H9 (cell line): ENCODE data around the gene KRTAP10-9. TPM values are rescaled to one million over a fixed set of nuclear protein-coding genes. Genes with fewer than 3 reads are reported as not detected.
A peak's percentile ranks its signal among the peaks of the same experiment; 100 is the strongest.

Source experiments
- DNase-seq: peaks from one replicate; pipeline ENCODE4 v3.0.0-alpha.2; 2017
- H2AFZ ChIP-seq: one replicate; pipeline ENCODE4 v1.6.1; 2013; ENCODE audit warnings: mild to moderate bottlenecking, low read length, control low read depth, moderate library complexity
- H2AK5ac ChIP-seq: 2 replicates; pipeline ENCODE4 v1.6.1; 2013; ENCODE audit warnings: low read length, control low read depth, mixed read lengths; ENCODE audit not compliant: insufficient read length
- H2BK120ac ChIP-seq: one replicate; pipeline ENCODE4 v1.6.1; 2013; ENCODE audit warnings: low read depth, mild to moderate bottlenecking, low read length, control low read depth, inconsistent platforms; ENCODE audit not compliant: poor library complexity, severe bottlenecking
- H2BK12ac ChIP-seq: 2 replicates; pipeline ENCODE4 v1.6.1; 2013; ENCODE audit warnings: low read length, control low read depth, mixed read lengths, low read depth; ENCODE audit not compliant: insufficient read length
- H2BK15ac ChIP-seq: 2 replicates; pipeline ENCODE4 v1.6.1; 2013; ENCODE audit warnings: low read depth, low read length, control low read depth
- H2BK20ac ChIP-seq: one replicate; pipeline ENCODE4 v1.6.1; 2013; ENCODE audit warnings: low read depth, mild to moderate bottlenecking, low read length, control low read depth, inconsistent platforms; ENCODE audit not compliant: poor library complexity, severe bottlenecking
- H2BK5ac ChIP-seq: 2 replicates; pipeline ENCODE4 v1.6.1; 2013; ENCODE audit warnings: low read length, control low read depth, mixed read lengths; ENCODE audit not compliant: insufficient read length
- H3K14ac ChIP-seq: 2 replicates; pipeline ENCODE4 v1.6.1; 2013; ENCODE audit warnings: low read length, control low read depth; ENCODE audit not compliant: insufficient read depth
- H3K18ac ChIP-seq: 2 replicates; pipeline ENCODE4 v1.6.1; 2013; ENCODE audit warnings: low read depth, mild to moderate bottlenecking, mixed read lengths, low read length, control low read depth; ENCODE audit not compliant: insufficient read length
- H3K23ac ChIP-seq: 2 replicates; pipeline ENCODE4 v1.6.1; 2013; ENCODE audit warnings: low read length, control low read depth, mixed read lengths, low read depth; ENCODE audit not compliant: insufficient read length
- H3K23me2 ChIP-seq: 2 replicates; pipeline ENCODE4 v1.6.1; 2013; ENCODE audit warnings: low read depth, mild to moderate bottlenecking, mixed read lengths, low read length, control low read depth; ENCODE audit not compliant: insufficient read length, poor library complexity, severe bottlenecking
- H3K27ac ChIP-seq: 2 replicates; pipeline ENCODE4 v1.5.1; 2013; ENCODE audit warnings: low read length, control low read depth, mixed read lengths, low read depth; ENCODE audit not compliant: insufficient read length
- H3K27me3 ChIP-seq: 2 replicates; pipeline ENCODE4 v1.6.1; 2013; ENCODE audit warnings: low read length, control low read depth, inconsistent platforms; ENCODE audit not compliant: insufficient read depth
- H3K4ac ChIP-seq: 2 replicates; pipeline ENCODE4 v1.6.1; 2013; ENCODE audit warnings: low read depth, mild to moderate bottlenecking, control low read depth, inconsistent platforms, low read length, moderate library complexity
- H3K4me1 ChIP-seq: 2 replicates; pipeline ENCODE4 v1.6.1; 2013; ENCODE audit warnings: low read length, control low read depth, inconsistent platforms; ENCODE audit not compliant: insufficient read depth
- H3K4me2 ChIP-seq: 2 replicates; pipeline ENCODE4 v1.6.1; 2013; ENCODE audit warnings: low read length, control low read depth, mixed read lengths; ENCODE audit not compliant: insufficient read length, insufficient read depth
- H3K56ac ChIP-seq: 2 replicates; pipeline ENCODE4 v1.6.1; 2013; ENCODE audit warnings: low read depth, mild to moderate bottlenecking, mixed read lengths, low read length, control low read depth; ENCODE audit not compliant: insufficient read length
- H3K79me1 ChIP-seq: 2 replicates; pipeline ENCODE4 v1.6.1; 2013; ENCODE audit warnings: low read depth, mild to moderate bottlenecking, moderate library complexity, low read length, control low read depth, inconsistent platforms; ENCODE audit not compliant: insufficient read depth, poor library complexity, severe bottlenecking
- H3K79me2 ChIP-seq: 2 replicates; pipeline ENCODE4 v1.6.1; 2013; ENCODE audit warnings: low read length, control low read depth, inconsistent platforms; ENCODE audit not compliant: insufficient read depth
- H3K9ac ChIP-seq: 2 replicates; pipeline ENCODE4 v1.6.1; 2013; ENCODE audit warnings: low read length, control low read depth, mixed read lengths; ENCODE audit not compliant: insufficient read length; ENCODE audit errors: extremely low read depth
- H3K9me3 ChIP-seq: one replicate; pipeline ENCODE4 v1.6.1; 2013; ENCODE audit warnings: low read depth, low read length, inconsistent platforms; ENCODE audit not compliant: control insufficient read depth
- H3T11ph ChIP-seq: one replicate; pipeline ENCODE4 v1.6.1; 2013; ENCODE audit warnings: mild to moderate bottlenecking, low read length, control low read depth, inconsistent platforms
- H4K20me1 ChIP-seq: one replicate; pipeline ENCODE4 v1.6.1; 2013; ENCODE audit not compliant: control insufficient read depth, insufficient read length, insufficient read depth
- H4K5ac ChIP-seq: 2 replicates; pipeline ENCODE4 v1.6.1; 2013; ENCODE audit warnings: low read depth, mild to moderate bottlenecking, mixed read lengths, low read length, control low read depth; ENCODE audit not compliant: insufficient read length
- H4K8ac ChIP-seq: replicated peaks from 2 replicates; pipeline ENCODE4 v1.6.1; 2013; ENCODE audit warnings: low read length, control low read depth, mixed read lengths, low read depth; ENCODE audit not compliant: insufficient read length
- H4K91ac ChIP-seq: 2 replicates; pipeline ENCODE4 v1.6.1; 2013; ENCODE audit warnings: low read depth, mild to moderate bottlenecking, moderate library complexity, mixed read lengths, low read length, control low read depth; ENCODE audit not compliant: insufficient read length
- H3K27ac Mint-ChIP-seq, 3 experiments: 2 replicates in 2 of 3; 3 replicates in 1 of 3; pipeline ENCODE4 v1.8.0; 2020 to 2021; ENCODE audit warnings: mixed read lengths in 3 of 3, mild to moderate bottlenecking in 1 of 3, moderate library complexity in 1 of 3
- H3K27me3 Mint-ChIP-seq: 2 replicates; pipeline ENCODE4 v1.8.0; 2021; ENCODE audit warnings: low read depth, mild to moderate bottlenecking, moderate library complexity, mixed read lengths
- H3K36me3 Mint-ChIP-seq, 3 experiments: 2 replicates in 2 of 3; 3 replicates in 1 of 3; pipeline ENCODE4 v1.8.0; 2020 to 2021; ENCODE audit warnings: low read depth in 3 of 3, mixed read lengths in 3 of 3; ENCODE audit not compliant: insufficient read depth in 1 of 3
- H3K4me1 Mint-ChIP-seq, 2 experiments: 2 replicates each; pipeline ENCODE4 v1.8.0; 2020; ENCODE audit warnings: mixed read lengths in 2 of 2
- H3K4me3 Mint-ChIP-seq, 2 experiments: 2 replicates in 1 of 2; 3 replicates in 1 of 2; pipeline ENCODE4 v1.8.0; 2020 to 2021; ENCODE audit warnings: mild to moderate bottlenecking in 2 of 2, mixed read lengths in 2 of 2, moderate library complexity in 1 of 2
- H3K9me3 Mint-ChIP-seq, 2 experiments: 2 replicates in 1 of 2; 3 replicates in 1 of 2; pipeline ENCODE4 v1.8.0; 2020; ENCODE audit warnings: mild to moderate bottlenecking in 2 of 2, mixed read lengths in 2 of 2, moderate library complexity in 1 of 2
- CTCF ChIP-seq: fragments of 200-600 bp; sonication (generic); conservative IDR thresholded peaks from 3 replicates; pipeline ENCODE4 v1.8.0; 2021; ENCODE audit warnings: antibody characterized with exemption, mild to moderate bottlenecking
- WGBS: extraction: QIAGEN DNeasy Blood & Tissue Kit; methylation state at CpG from one replicate; pipeline ENCODE4 v1.1.7; 2013; ENCODE audit warnings: missing lambda C conversion rate, low lambda C conversion rate, mixed read lengths; ENCODE audit not compliant: insufficient read length; ENCODE audit errors: extremely low coverage; 5-methylcytosine and 5-hydroxymethylcytosine counted together
- total RNA-seq: library from RNA; stranded (reverse); gene quantifications from 2 replicates; pipeline ENCODE4 v1.2.1, GENCODE V29; 2021

Gene KRTAP10-9
- total RNA-seq, 1 experiment from 2014 or later = not detected

DNA sequence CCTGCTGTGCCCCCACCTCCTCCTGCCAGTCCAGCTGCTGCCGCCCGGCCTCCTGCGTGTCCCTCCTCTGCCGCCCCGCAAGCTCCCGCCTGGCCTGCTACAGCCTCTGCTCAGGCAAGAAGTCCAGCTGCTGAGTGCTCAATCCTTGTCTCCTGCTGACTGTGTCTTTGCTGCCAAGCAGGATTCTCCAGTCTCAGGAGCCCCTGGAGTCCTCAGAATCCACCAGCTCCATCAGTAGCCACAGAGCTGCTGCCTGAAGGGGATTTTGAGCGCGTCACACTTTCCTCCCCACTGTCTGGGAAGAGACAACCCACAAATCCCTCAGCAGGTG is 20.3 kb downstream of the KRTAP10-9 start:
- H2AK5ac ChIP-seq = no peak overlapping the region
- H2BK15ac ChIP-seq = no peak overlapping the region
- no peaks in the 10 kb centered on the region for H4K20me1 ChIP-seq
- no peak overlapping the region for H3K18ac ChIP-seq
- H4K5ac ChIP-seq = no peak overlapping the region
- no peak overlapping the region; the same call in 1 of the 2 replicates for H3K14ac ChIP-seq
- H3K4me1 ChIP-seq = no peaks in the 10 kb centered on the region
- H4K91ac ChIP-seq = no peak overlapping the region
- H2BK5ac ChIP-seq = no peak overlapping the region
- no peak overlapping the region for H3T11ph ChIP-seq
- peaks cover 22 to 27% of the 10 kb centered on the region in 2 experiments for H3K9me3 Mint-ChIP-seq
- no peak overlapping the region for H4K8ac ChIP-seq
- no peak for DNase-seq
- H3K4ac ChIP-seq = no peak overlapping the region
- H3K27me3 Mint-ChIP-seq = peaks cover 4% of the 10 kb centered on the region
- no peak overlapping the region for H3K56ac ChIP-seq
- H3K4me3 Mint-ChIP-seq = peak overlapping the region in 1 of 2 experiments; percentile 36; a peak in 1 of 5 replicates
- H3K4me2 ChIP-seq = no peak overlapping the region
- no peak overlapping the region for H2AFZ ChIP-seq
- H3K79me2 ChIP-seq = no peaks in the 10 kb centered on the region
- no peaks in the 10 kb centered on the region for H3K9me3 ChIP-seq
- H3K9ac ChIP-seq = no peak overlapping the region
- no peak overlapping the region for H2BK12ac ChIP-seq
- WGBS = no CpG with 5 or more reads among the region's 8 CpGs
- no peaks in the 10 kb centered on the region for H3K27me3 ChIP-seq
- H3K36me3 Mint-ChIP-seq = peaks cover 11 to 20% (median 16%) of the 10 kb centered on the region in 3 experiments
- H3K23ac ChIP-seq = no peak overlapping the region
- H2BK120ac ChIP-seq = no peak overlapping the region
- no peak overlapping the region for H2BK20ac ChIP-seq
- H3K4me1 Mint-ChIP-seq = peaks cover 11 to 14% of the 10 kb centered on the region in 2 experiments
- TF ChIP-seq CTCF = no peak
- peaks cover 2% of the 10 kb centered on the region for H3K23me2 ChIP-seq
- H3K27ac Mint-ChIP-seq = peak overlapping the region; percentile 53 to 88 (median 76); a peak in 5 of 7 replicates
- no peaks in the 10 kb centered on the region for H3K79me1 ChIP-seq
- no peak overlapping the region for H3K27ac ChIP-seq
